ENCODE measurements around the gene FARS2. TPM values are rescaled to one million over a fixed set of nuclear protein-coding genes. Genes with fewer than 3 reads are reported as not detected.

The FARS2 gene
- total and polyA plus RNA-seq, 2 donors (not counting 3 experiments of a cell fraction or from before 2014, with no cell fraction given) = 20.2 to 20.5 TPM

DNA sequence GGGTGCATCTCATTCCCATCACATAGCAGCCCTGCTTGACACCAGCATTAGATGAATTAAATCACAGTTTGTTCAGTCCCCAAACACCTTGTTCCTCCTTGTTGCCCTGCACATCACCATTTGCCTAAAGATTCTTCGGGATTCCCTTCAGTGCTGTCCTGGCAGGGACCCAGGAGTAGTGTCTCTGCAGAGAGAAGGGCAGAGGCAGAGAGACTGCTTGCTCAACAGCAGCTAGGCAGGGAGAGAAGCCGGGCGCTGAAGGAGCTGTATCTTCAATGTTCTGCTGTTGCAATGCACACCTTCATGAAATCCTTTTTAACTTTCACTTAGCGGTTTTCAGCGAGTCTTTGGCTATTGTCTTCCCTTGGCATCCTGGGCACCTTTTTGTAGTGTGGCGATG is 362.9 kb downstream of the FARS2 start:
- Histone ChIP-seq H3K4me2 (ENCODE audit: insufficient read depth, low read length) (no peak overlapping the region), H2AFZ (ENCODE audit: low read depth, low read length) (no peak overlapping the region), H3K9me1 (replicated peaks; ENCODE audit: control insufficient read depth, extremely low read depth, insufficient read depth, low read length) (no peaks in the 10 kb centered on the region), H3K4me1 (ENCODE audit: control insufficient read depth, extremely low read depth, insufficient read depth, low read length) (peaks cover 3% of the 10 kb centered on the region), H3K27me3 (ENCODE audit: control insufficient read depth in 2 of 2, insufficient read depth in 2 of 2, low read length in 2 of 2) (no peaks in the 10 kb centered on the region), H4K20me1 (replicated peaks; ENCODE audit: control insufficient read depth, extremely low read depth, insufficient read depth, low read length) (no peaks in the 10 kb centered on the region), H3K27ac (ENCODE audit: insufficient read depth, low read depth, low read length) (no peak overlapping the region), H3K9ac (replicated peaks; ENCODE audit: extremely low read depth, insufficient read depth, low read length) (no peak overlapping the region), H3K36me3 (ENCODE audit: control insufficient read depth in 2 of 2, extremely low read depth in 1 of 2, insufficient read depth in 2 of 2, low read length in 2 of 2) (no peaks in the 10 kb centered on the region), H3K79me2 (ENCODE audit: control insufficient read depth, insufficient read depth, low read length) (no peaks in the 10 kb centered on the region), H3K9me3 (replicated peaks; ENCODE audit: control insufficient read depth, insufficient read depth, low read length) (no peaks in the 10 kb centered on the region), H3K4me3 (replicated peaks in 1 of 3; ENCODE audit: insufficient read depth in 1 of 3, low read depth in 1 of 3, low read length in 3 of 3) (no peak overlapping the region)
- BruUV-seq (replicated peaks) = no TSS peak
- TF ChIP-seq, protein P1, sequence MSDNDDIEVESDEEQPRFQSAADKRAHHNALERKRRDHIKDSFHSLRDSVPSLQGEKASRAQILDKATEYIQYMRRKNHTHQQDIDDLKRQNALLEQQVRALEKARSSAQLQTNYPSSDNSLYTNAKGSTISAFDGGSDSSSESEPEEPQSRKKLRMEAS (IDR thresholded peaks at IDR 0.05; ENCODE audit: insufficient read depth, insufficient read length) = no peak
- no peak for TF ChIP-seq MYC (IDR thresholded peaks at IDR 0.05; ENCODE audit: low read depth, low read length)
- no peak for TF ChIP-seq POLR2A (IDR thresholded peaks at IDR 0.05; ENCODE audit: low read depth, low read length)
- no peak for TF ChIP-seq FOS (IDR thresholded peaks at IDR 0.05; ENCODE audit: borderline replicate concordance, insufficient read depth, low read length)
- no peak for TF ChIP-seq CTCF (IDR thresholded peaks at IDR 0.05; ENCODE audit: extremely low read depth in 1 of 2, insufficient read depth in 1 of 2, low read depth in 1 of 2, low read length in 2 of 2)
- no peak for TF ChIP-seq JUN (IDR thresholded peaks at IDR 0.05; ENCODE audit: borderline replicate concordance, insufficient read depth, insufficient read length, low read depth)
- no peak for TF ChIP-seq GATA2 (IDR thresholded peaks at IDR 0.05; ENCODE audit: insufficient read depth, insufficient read length, low read depth, low read length)
- TF ChIP-seq POLR2AphosphoS5 (IDR thresholded peaks at IDR 0.05; ENCODE audit: insufficient read depth, low read depth, low read length) = no peak
- no peak for TF ChIP-seq EZH2 (IDR thresholded peaks at IDR 0.05; ENCODE audit: borderline replicate concordance, low read depth, low read length, severe bottlenecking)
- ChIA-PET POLR2A (no interaction called here), CTCF (no interaction called here)
- dilution Hi-C loops (cut with MboI; ENCODE audit: extremely low pct_ligation_motif_present, low sequenced_read_pairs) (no loop called here), intact Hi-C loops (cut with micrococcal nuclease) (loop anchor here (10.0 kb wide), 1 partner anchor 921 kb away; no protein-coding TSS in a partner anchor)
- DNase-seq (ENCODE audit: low read depth, low spot score) (no peak), FAIRE-seq (no peak)
